SK-N-MC (cell line): ENCODE measurements around the gene SKP1.

ENCODE experiments used
- EZH2 ChIP-seq: fragments of 200-600 bp; sonication (generic); IDR thresholded peaks from one replicate; pipeline ENCODE4 v1.6.1; 2017; ENCODE audit warnings: antibody characterized with exemption
- FOXP2 ChIP-seq: optimal IDR thresholded peaks from 2 replicates; pipeline ENCODE3; 2011; ENCODE audit warnings: mild to moderate bottlenecking, moderate library complexity; ENCODE audit not compliant: insufficient read depth; ENCODE audit errors: extremely low read length, control extremely low read depth
- POLR2AphosphoS5 ChIP-seq: IDR thresholded peaks from 2 replicates; pipeline ENCODE4 v1.6.1; 2012; ENCODE audit warnings: mild to moderate bottlenecking, low read depth, low read length, borderline replicate concordance

DNA sequence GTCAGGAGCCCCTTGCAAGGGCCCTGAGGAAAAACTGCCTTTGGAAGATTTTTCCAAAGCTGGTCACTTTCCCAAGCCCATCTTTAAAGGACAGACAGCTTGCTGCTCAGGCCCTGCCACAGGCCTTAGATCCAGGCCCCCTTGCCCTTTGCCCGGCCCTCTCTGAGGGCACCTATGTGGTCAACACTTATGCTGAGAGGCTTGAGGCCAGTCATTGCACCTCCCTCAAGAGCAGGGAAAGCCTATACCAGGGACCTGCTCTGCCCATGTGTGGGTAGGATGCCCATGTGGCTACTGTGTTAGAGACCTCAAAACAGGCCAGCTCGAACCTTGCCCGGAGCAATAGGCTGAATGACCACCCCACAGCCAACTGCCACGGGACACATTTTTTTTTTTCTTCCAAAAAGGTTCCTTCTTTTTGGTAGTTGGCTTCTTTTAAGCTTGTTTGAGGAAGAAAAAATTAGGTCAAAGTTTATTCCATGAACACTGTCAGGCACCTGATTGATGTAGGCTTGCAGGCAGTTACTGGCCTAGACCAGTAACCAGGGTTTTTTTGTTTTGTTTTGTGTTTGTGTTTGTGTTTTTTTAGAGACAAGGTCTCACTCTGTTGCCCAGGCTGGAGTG, 58.4 kb downstream of the SKP1 start:
- TF ChIP-seq POLR2AphosphoS5 = no peak
- no peak for TF ChIP-seq EZH2
- TF ChIP-seq FOXP2 = no peak
